ENCODE measurements around the gene NBDY.

- TF ChIP-seq CTCF (IDR thresholded peaks at IDR 0.05), result no peak
- no peak for TF ChIP-seq POLR2A (IDR thresholded peaks at IDR 0.05)
- no peak for TF ChIP-seq EP300 (IDR thresholded peaks at IDR 0.05)
Measured at GRCh38 chrX:56833626-56834025, 104.6 kb downstream of the NBDY start.
